ENCODE results near the gene GPR135.

DNA sequence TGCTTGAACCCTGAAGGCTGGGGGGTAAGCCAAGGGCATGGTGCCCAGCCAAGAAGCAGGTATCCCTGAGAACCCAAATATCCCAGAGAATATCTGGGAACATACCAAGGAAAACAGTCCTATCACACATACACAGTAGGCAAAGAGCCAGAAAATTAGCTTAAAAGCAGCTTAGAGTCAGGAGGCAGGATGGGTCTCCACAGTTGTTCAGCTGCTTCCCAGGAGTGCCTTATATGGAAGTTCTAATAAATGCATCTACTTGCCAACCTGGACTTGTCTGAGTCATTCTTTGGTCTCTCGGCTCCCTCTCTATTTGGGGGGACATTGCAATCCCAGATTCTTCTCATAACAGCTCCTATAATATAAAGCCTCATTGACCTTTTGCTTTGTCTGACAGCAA is 9.0 kb upstream of the GPR135 start:
- no peak for TF ChIP-seq BCL11A (IDR thresholded peaks at IDR 0.05; ENCODE audit: low read depth, low read length)
- TF ChIP-seq, protein P1, sequence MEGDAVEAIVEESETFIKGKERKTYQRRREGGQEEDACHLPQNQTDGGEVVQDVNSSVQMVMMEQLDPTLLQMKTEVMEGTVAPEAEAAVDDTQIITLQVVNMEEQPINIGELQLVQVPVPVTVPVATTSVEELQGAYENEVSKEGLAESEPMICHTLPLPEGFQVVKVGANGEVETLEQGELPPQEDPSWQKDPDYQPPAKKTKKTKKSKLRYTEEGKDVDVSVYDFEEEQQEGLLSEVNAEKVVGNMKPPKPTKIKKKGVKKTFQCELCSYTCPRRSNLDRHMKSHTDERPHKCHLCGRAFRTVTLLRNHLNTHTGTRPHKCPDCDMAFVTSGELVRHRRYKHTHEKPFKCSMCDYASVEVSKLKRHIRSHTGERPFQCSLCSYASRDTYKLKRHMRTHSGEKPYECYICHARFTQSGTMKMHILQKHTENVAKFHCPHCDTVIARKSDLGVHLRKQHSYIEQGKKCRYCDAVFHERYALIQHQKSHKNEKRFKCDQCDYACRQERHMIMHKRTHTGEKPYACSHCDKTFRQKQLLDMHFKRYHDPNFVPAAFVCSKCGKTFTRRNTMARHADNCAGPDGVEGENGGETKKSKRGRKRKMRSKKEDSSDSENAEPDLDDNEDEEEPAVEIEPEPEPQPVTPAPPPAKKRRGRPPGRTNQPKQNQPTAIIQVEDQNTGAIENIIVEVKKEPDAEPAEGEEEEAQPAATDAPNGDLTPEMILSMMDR (IDR thresholded peaks at IDR 0.05 in 2 of 3, conservative IDR thresholded peaks at IDR 0.05 in 1 of 3; ENCODE audit: control insufficient read depth in 2 of 3, extremely low read depth in 1 of 3, insufficient read depth in 1 of 3, low read depth in 3 of 3, low read length in 3 of 3): no peak
- no peak for TF ChIP-seq POLR2AphosphoS2 (IDR thresholded peaks at IDR 0.05; ENCODE audit: low read depth, low read length)
- TF ChIP-seq, protein P2, sequence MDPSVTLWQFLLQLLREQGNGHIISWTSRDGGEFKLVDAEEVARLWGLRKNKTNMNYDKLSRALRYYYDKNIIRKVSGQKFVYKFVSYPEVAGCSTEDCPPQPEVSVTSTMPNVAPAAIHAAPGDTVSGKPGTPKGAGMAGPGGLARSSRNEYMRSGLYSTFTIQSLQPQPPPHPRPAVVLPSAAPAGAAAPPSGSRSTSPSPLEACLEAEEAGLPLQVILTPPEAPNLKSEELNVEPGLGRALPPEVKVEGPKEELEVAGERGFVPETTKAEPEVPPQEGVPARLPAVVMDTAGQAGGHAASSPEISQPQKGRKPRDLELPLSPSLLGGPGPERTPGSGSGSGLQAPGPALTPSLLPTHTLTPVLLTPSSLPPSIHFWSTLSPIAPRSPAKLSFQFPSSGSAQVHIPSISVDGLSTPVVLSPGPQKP (IDR thresholded peaks at IDR 0.05; ENCODE audit: low read depth, low read length): no peak
- TF ChIP-seq YY1 (IDR thresholded peaks at IDR 0.05; ENCODE audit: low read depth, low read length): no peak
- TF ChIP-seq IKZF2 (IDR thresholded peaks at IDR 0.05): no peak
- TF ChIP-seq RAD21 (IDR thresholded peaks at IDR 0.05; ENCODE audit: insufficient read depth, low read depth, low read length): no peak
- TF ChIP-seq, protein P3, sequence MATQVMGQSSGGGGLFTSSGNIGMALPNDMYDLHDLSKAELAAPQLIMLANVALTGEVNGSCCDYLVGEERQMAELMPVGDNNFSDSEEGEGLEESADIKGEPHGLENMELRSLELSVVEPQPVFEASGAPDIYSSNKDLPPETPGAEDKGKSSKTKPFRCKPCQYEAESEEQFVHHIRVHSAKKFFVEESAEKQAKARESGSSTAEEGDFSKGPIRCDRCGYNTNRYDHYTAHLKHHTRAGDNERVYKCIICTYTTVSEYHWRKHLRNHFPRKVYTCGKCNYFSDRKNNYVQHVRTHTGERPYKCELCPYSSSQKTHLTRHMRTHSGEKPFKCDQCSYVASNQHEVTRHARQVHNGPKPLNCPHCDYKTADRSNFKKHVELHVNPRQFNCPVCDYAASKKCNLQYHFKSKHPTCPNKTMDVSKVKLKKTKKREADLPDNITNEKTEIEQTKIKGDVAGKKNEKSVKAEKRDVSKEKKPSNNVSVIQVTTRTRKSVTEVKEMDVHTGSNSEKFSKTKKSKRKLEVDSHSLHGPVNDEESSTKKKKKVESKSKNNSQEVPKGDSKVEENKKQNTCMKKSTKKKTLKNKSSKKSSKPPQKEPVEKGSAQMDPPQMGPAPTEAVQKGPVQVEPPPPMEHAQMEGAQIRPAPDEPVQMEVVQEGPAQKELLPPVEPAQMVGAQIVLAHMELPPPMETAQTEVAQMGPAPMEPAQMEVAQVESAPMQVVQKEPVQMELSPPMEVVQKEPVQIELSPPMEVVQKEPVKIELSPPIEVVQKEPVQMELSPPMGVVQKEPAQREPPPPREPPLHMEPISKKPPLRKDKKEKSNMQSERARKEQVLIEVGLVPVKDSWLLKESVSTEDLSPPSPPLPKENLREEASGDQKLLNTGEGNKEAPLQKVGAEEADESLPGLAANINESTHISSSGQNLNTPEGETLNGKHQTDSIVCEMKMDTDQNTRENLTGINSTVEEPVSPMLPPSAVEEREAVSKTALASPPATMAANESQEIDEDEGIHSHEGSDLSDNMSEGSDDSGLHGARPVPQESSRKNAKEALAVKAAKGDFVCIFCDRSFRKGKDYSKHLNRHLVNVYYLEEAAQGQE (IDR thresholded peaks at IDR 0.05; ENCODE audit: low read depth, low read length): no peak
- TF ChIP-seq, protein P4, sequence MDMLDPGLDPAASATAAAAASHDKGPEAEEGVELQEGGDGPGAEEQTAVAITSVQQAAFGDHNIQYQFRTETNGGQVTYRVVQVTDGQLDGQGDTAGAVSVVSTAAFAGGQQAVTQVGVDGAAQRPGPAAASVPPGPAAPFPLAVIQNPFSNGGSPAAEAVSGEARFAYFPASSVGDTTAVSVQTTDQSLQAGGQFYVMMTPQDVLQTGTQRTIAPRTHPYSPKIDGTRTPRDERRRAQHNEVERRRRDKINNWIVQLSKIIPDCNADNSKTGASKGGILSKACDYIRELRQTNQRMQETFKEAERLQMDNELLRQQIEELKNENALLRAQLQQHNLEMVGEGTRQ (IDR thresholded peaks at IDR 0.05; ENCODE audit: borderline replicate concordance, low read depth, low read length): no peak
- TF ChIP-seq, protein P5, sequence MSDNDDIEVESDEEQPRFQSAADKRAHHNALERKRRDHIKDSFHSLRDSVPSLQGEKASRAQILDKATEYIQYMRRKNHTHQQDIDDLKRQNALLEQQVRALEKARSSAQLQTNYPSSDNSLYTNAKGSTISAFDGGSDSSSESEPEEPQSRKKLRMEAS (IDR thresholded peaks at IDR 0.05; ENCODE audit: low read depth, low read length): no peak
- TF ChIP-seq NFYB (IDR thresholded peaks at IDR 0.05; ENCODE audit: insufficient read depth, low read depth, low read length): no peak
- no peak for TF ChIP-seq POLR2A (IDR thresholded peaks at IDR 0.05; ENCODE audit: low read depth, low read length)
- TF ChIP-seq, protein P6, sequence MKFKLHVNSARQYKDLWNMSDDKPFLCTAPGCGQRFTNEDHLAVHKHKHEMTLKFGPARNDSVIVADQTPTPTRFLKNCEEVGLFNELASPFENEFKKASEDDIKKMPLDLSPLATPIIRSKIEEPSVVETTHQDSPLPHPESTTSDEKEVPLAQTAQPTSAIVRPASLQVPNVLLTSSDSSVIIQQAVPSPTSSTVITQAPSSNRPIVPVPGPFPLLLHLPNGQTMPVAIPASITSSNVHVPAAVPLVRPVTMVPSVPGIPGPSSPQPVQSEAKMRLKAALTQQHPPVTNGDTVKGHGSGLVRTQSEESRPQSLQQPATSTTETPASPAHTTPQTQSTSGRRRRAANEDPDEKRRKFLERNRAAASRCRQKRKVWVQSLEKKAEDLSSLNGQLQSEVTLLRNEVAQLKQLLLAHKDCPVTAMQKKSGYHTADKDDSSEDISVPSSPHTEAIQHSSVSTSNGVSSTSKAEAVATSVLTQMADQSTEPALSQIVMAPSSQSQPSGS (IDR thresholded peaks at IDR 0.05; ENCODE audit: low read length): no peak

All from GM12878 (cell line).